SH-SY5Y (cell line): Measurements from ENCODE around the gene PIP5K1B.

Experiments
- GATA2 ChIP-seq: IDR thresholded peaks from 2 replicates; pipeline ENCODE4 v1.6.1; 2011; ENCODE audit warnings: mild to moderate bottlenecking, low read depth, low read length
- GATA3 ChIP-seq: IDR thresholded peaks from 2 replicates; pipeline ENCODE4 v1.6.1; 2011; ENCODE audit warnings: low read depth, mild to moderate bottlenecking, low read length, moderate library complexity

Gene PIP5K1B

GRCh38 chr9:68923480-68923879, 218.4 kb downstream of the PIP5K1B start:
- TF ChIP-seq GATA3 (no peak), GATA2 (no peak)

GRCh38 chr9:68925175-68925574, 220.1 kb downstream of the PIP5K1B start:
- TF ChIP-seq GATA3 (no peak), GATA2 (no peak)

GRCh38 chr9:68927165-68927564, 222.1 kb downstream of the PIP5K1B start:
- TF ChIP-seq GATA2 = no peak
- no peak for TF ChIP-seq GATA3

GRCh38 chr9:68931821-68932220, 226.8 kb downstream of the PIP5K1B start:
- TF ChIP-seq GATA3 (no peak), GATA2 (no peak)

- TF ChIP-seq GATA3 (no peak), GATA2 (no peak)
These were observed 227.4 kb downstream of the PIP5K1B start for GRCh38 chr9:68932458-68932857.

GRCh38 chr9:68933434-68934328, 228.6 kb downstream of the PIP5K1B start:
- no peak for TF ChIP-seq GATA2
- no peak for TF ChIP-seq GATA3

- TF ChIP-seq GATA3 (no peak), GATA2 (no peak)
These were observed 229.2 kb downstream of the PIP5K1B start for GRCh38 chr9:68934329-68934644.

- TF ChIP-seq GATA3 (no peak), GATA2 (no peak)
These were observed 235.5 kb downstream of the PIP5K1B start for GRCh38 chr9:68940573-68940972.

GRCh38 chr9:68941780-68942459, 236.9 kb downstream of the PIP5K1B start:
- TF ChIP-seq GATA2 (no peak), GATA3 (no peak)

- TF ChIP-seq GATA3 = no peak
These were observed 237.8 kb downstream of the PIP5K1B start for GRCh38 chr9:68942790-68943189.

- TF ChIP-seq GATA2 (no peak), GATA3 (no peak)
These were observed 242.0 kb downstream of the PIP5K1B start for GRCh38 chr9:68947015-68947414.

- TF ChIP-seq GATA2 = no peak
- TF ChIP-seq GATA3 = no peak
These were observed 243.0 kb downstream of the PIP5K1B start for GRCh38 chr9:68947842-68948569.

- TF ChIP-seq GATA3 (no peak), GATA2 (no peak)
These were observed 244.4 kb downstream of the PIP5K1B start for GRCh38 chr9:68949271-68950000.

- no peak for TF ChIP-seq GATA2
These were observed 245.1 kb downstream of the PIP5K1B start for GRCh38 chr9:68950188-68950587.

- no peak for TF ChIP-seq GATA2
These were observed 245.6 kb downstream of the PIP5K1B start for GRCh38 chr9:68950689-68951088.
